HT1080 (cell line): ENCODE data around the gene FABP6. TPM values are rescaled to one million over a fixed set of nuclear protein-coding genes. Genes with fewer than 3 reads are reported as not detected.

Experiments
- total RNA-seq: library from RNA; depleted of rRNA; stranded (reverse); fragments of >200 nt; shearing (Covaris generic); gene quantifications from 2 replicates; pipeline ENCODE4 v1.2.3, GENCODE V29; 2014; rRNA removed

The FABP6 gene
- total RNA-seq, 1 experiment from 2014 or later: 1.1 TPM

Other genes starting within 250 kb of the FABP6 start
- gene TTC1, start 220.4 kb upstream of the FABP6 start, total RNA-seq: 80.1 and 87.2 TPM in 2 replicates
- 10.2 and 12.6 TPM in 2 replicates for gene PWWP2A, start 110.1 kb upstream of the FABP6 start, total RNA-seq
- gene CCNJL, start 83.1 kb downstream of the FABP6 start, total RNA-seq: 12.7 and 13.8 TPM in 2 replicates
- gene C1QTNF2, start 141.1 kb downstream of the FABP6 start, total RNA-seq: 0.33 and 0.55 TPM in 2 replicates
- gene FAM200C, start 170.5 kb downstream of the FABP6 start, total RNA-seq: 5.0 TPM in 2 replicates
- gene SLU7, start 189.6 kb downstream of the FABP6 start, total RNA-seq: 64.9 and 67.0 TPM in 2 replicates
- gene PTTG1, start 192.3 kb downstream of the FABP6 start, total RNA-seq: 307 and 313 TPM in 2 replicates